ENCODE results near the gene MAGEC1. TPM values are rescaled to one million over a fixed set of nuclear protein-coding genes. Genes with fewer than 3 reads are reported as not detected.

Gene MAGEC1
- total and polyA plus RNA-seq, 2 experiments from 2014 or later, result not detected

DNA sequence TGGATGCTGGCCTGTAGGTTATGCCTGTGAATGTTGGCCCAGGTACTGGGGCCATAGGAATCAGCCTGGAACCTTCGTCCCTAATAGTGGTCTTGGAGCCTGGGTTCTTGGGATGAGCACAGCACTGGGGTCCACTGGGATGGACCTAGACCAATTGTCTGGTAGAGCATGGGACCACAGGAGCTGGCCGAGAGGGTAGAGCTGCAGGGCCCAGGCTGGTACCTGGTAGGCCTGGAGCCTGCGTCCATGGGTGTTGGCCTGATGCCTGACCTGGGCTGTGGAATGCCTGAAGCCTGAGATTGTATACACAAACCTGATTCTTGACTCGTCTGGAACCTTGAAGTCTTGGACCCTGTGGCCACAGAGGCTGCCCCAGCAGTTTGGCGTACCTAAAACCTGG is 48.9 kb downstream of the MAGEC1 start (continued):
- no peak for TF ChIP-seq EZH2 (IDR thresholded peaks at IDR 0.05; ENCODE audit: low read depth, unreplicated experiment)
- TF ChIP-seq ZNF331 (CRISPR knock-in tag; IDR thresholded peaks at IDR 0.05; ENCODE audit: low read depth), result no peak
- TF ChIP-seq STAT1 (IDR thresholded peaks at IDR 0.05; ENCODE audit: unreplicated experiment), result no peak
- TF ChIP-seq NANOG (IDR thresholded peaks at IDR 0.05; ENCODE audit: borderline replicate concordance), result no peak
- TF ChIP-seq POLR2AphosphoS5 (IDR thresholded peaks at IDR 0.05; ENCODE audit: low read depth), result no peak
- TF ChIP-seq EZH2phosphoT487 (IDR thresholded peaks at IDR 0.05; ENCODE audit: unreplicated experiment), result no peak
- TF ChIP-seq, protein P1, sequence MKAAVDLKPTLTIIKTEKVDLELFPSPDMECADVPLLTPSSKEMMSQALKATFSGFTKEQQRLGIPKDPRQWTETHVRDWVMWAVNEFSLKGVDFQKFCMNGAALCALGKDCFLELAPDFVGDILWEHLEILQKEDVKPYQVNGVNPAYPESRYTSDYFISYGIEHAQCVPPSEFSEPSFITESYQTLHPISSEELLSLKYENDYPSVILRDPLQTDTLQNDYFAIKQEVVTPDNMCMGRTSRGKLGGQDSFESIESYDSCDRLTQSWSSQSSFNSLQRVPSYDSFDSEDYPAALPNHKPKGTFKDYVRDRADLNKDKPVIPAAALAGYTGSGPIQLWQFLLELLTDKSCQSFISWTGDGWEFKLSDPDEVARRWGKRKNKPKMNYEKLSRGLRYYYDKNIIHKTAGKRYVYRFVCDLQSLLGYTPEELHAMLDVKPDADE (IDR thresholded peaks at IDR 0.05), result no peak
- TF ChIP-seq ZNF114 (CRISPR knock-in tag; IDR thresholded peaks at IDR 0.05), result no peak
- TF ChIP-seq, protein P2, sequence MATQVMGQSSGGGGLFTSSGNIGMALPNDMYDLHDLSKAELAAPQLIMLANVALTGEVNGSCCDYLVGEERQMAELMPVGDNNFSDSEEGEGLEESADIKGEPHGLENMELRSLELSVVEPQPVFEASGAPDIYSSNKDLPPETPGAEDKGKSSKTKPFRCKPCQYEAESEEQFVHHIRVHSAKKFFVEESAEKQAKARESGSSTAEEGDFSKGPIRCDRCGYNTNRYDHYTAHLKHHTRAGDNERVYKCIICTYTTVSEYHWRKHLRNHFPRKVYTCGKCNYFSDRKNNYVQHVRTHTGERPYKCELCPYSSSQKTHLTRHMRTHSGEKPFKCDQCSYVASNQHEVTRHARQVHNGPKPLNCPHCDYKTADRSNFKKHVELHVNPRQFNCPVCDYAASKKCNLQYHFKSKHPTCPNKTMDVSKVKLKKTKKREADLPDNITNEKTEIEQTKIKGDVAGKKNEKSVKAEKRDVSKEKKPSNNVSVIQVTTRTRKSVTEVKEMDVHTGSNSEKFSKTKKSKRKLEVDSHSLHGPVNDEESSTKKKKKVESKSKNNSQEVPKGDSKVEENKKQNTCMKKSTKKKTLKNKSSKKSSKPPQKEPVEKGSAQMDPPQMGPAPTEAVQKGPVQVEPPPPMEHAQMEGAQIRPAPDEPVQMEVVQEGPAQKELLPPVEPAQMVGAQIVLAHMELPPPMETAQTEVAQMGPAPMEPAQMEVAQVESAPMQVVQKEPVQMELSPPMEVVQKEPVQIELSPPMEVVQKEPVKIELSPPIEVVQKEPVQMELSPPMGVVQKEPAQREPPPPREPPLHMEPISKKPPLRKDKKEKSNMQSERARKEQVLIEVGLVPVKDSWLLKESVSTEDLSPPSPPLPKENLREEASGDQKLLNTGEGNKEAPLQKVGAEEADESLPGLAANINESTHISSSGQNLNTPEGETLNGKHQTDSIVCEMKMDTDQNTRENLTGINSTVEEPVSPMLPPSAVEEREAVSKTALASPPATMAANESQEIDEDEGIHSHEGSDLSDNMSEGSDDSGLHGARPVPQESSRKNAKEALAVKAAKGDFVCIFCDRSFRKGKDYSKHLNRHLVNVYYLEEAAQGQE (IDR thresholded peaks at IDR 0.05; ENCODE audit: unreplicated experiment), result no peak
- TF ChIP-seq, protein P3, sequence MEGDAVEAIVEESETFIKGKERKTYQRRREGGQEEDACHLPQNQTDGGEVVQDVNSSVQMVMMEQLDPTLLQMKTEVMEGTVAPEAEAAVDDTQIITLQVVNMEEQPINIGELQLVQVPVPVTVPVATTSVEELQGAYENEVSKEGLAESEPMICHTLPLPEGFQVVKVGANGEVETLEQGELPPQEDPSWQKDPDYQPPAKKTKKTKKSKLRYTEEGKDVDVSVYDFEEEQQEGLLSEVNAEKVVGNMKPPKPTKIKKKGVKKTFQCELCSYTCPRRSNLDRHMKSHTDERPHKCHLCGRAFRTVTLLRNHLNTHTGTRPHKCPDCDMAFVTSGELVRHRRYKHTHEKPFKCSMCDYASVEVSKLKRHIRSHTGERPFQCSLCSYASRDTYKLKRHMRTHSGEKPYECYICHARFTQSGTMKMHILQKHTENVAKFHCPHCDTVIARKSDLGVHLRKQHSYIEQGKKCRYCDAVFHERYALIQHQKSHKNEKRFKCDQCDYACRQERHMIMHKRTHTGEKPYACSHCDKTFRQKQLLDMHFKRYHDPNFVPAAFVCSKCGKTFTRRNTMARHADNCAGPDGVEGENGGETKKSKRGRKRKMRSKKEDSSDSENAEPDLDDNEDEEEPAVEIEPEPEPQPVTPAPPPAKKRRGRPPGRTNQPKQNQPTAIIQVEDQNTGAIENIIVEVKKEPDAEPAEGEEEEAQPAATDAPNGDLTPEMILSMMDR (conservative IDR thresholded peaks at IDR 0.05; ENCODE audit: low read depth in 2 of 2), result no peak

DNA sequence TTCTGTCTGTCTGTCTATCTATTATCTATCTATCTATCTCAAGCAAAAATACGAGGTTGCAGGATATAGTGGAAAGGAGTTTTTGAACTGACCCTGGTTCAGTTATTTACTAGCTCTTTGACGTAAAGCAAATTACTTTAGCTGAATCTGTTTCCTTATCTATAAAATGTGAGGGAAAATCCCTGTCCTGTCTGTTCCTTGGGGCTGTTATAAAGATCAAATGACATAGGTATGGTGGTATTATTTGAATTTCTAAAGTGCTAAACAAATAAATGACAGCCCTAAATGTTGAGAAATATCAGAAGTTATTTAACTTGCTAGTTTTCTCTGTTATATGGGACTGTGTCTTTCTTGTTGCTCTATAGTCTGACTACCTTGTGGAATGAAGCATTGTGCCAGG is 55.0 kb downstream of the MAGEC1 start:
- H3F3A ChIP-seq (replicated peaks; ENCODE audit: low read depth), result no peaks in the 10 kb centered on the region
- H3K9me2 ChIP-seq (ENCODE audit: insufficient read depth), result no peaks in the 10 kb centered on the region
- H4K20me1 ChIP-seq (replicated peaks; ENCODE audit: insufficient read depth), result no peaks in the 10 kb centered on the region
- no peaks in the 10 kb centered on the region for H3K36me3 Mint-ChIP-seq (ENCODE audit: low read depth)
- H3K27me3 ChIP-seq (ENCODE audit: insufficient read depth), result no peaks in the 10 kb centered on the region
- no peak for DNase-seq (ENCODE audit: low spot score)
- H3K4me3 Mint-ChIP-seq, result no peak overlapping the region
- ATAC-seq, result no peak
- no peak overlapping the region for H3K27ac Mint-ChIP-seq
- H3K4me2 ChIP-seq, result no peak overlapping the region
- no peaks in the 10 kb centered on the region for H3K79me2 ChIP-seq (replicated peaks; ENCODE audit: insufficient read depth)
- H3K27ac ChIP-seq (ENCODE audit: low read depth), result no peak overlapping the region
- H2AFZ ChIP-seq, result no peak overlapping the region
- H3K27me3 Mint-ChIP-seq (ENCODE audit: insufficient read depth, low read depth, poor library complexity), result no peaks in the 10 kb centered on the region
- H3K9me3 Mint-ChIP-seq, result peaks cover 4% of the 10 kb centered on the region; the same call in 2 of the 3 replicates
- H3K36me3 ChIP-seq (ENCODE audit: insufficient read depth), result no peaks in the 10 kb centered on the region
- no peaks in the 10 kb centered on the region for H3K4me1 Mint-ChIP-seq
- no peaks in the 10 kb centered on the region for H3K4me1 ChIP-seq (ENCODE audit: insufficient read depth)
- H3K4me3 ChIP-seq, result no peak overlapping the region
- TF ChIP-seq, protein P3 (conservative IDR thresholded peaks at IDR 0.05; ENCODE audit: low read depth in 2 of 2), result no peak
- TF ChIP-seq, protein P4, sequence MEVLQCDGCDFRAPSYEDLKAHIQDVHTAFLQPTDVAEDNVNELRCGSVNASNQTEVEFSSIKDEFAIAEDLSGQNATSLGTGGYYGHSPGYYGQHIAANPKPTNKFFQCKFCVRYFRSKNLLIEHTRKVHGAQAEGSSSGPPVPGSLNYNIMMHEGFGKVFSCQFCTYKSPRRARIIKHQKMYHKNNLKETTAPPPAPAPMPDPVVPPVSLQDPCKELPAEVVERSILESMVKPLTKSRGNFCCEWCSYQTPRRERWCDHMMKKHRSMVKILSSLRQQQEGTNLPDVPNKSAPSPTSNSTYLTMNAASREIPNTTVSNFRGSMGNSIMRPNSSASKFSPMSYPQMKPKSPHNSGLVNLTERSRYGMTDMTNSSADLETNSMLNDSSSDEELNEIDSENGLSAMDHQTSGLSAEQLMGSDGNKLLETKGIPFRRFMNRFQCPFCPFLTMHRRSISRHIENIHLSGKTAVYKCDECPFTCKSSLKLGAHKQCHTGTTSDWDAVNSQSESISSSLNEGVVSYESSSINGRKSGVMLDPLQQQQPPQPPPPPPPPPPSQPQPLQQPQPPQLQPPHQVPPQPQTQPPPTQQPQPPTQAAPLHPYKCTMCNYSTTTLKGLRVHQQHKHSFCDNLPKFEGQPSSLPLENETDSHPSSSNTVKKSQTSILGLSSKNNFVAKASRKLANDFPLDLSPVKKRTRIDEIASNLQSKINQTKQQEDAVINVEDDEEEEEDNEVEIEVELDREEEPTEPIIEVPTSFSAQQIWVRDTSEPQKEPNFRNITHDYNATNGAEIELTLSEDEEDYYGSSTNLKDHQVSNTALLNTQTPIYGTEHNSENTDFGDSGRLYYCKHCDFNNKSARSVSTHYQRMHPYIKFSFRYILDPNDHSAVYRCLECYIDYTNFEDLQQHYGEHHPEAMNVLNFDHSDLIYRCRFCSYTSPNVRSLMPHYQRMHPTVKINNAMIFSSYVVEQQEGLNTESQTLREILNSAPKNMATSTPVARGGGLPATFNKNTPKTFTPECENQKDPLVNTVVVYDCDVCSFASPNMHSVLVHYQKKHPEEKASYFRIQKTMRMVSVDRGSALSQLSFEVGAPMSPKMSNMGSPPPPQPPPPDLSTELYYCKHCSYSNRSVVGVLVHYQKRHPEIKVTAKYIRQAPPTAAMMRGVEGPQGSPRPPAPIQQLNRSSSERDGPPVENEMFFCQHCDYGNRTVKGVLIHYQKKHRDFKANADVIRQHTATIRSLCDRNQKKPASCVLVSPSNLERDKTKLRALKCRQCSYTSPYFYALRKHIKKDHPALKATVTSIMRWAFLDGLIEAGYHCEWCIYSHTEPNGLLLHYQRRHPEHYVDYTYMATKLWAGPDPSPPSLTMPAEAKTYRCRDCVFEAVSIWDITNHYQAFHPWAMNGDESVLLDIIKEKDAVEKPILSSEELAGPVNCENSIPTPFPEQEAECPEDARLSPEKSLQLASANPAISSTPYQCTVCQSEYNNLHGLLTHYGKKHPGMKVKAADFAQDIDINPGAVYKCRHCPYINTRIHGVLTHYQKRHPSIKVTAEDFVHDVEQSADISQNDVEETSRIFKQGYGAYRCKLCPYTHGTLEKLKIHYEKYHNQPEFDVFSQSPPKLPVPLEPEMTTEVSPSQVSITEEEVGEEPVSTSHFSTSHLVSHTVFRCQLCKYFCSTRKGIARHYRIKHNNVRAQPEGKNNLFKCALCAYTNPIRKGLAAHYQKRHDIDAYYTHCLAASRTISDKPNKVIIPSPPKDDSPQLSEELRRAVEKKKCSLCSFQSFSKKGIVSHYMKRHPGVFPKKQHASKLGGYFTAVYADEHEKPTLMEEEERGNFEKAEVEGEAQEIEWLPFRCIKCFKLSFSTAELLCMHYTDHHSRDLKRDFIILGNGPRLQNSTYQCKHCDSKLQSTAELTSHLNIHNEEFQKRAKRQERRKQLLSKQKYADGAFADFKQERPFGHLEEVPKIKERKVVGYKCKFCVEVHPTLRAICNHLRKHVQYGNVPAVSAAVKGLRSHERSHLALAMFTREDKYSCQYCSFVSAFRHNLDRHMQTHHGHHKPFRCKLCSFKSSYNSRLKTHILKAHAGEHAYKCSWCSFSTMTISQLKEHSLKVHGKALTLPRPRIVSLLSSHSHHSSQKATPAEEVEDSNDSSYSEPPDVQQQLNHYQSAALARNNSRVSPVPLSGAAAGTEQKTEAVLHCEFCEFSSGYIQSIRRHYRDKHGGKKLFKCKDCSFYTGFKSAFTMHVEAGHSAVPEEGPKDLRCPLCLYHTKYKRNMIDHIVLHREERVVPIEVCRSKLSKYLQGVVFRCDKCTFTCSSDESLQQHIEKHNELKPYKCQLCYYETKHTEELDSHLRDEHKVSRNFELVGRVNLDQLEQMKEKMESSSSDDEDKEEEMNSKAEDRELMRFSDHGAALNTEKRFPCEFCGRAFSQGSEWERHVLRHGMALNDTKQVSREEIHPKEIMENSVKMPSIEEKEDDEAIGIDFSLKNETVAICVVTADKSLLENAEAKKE (CRISPR knock-in tag; IDR thresholded peaks at IDR 0.05), result no peak
